Cardiac septum (tissue), 1 donor: ENCODE data around the gene AFDN. TPM values are rescaled to one million over a fixed set of nuclear protein-coding genes. Genes with fewer than 3 reads are reported as not detected.
"Not testable (repeated sequence)": the region's sequence is repeated elsewhere in the genome, so short reads cannot be mapped to it uniquely, and the experiment has no call there.

Source experiments
- DNase-seq: peaks from one replicate; pipeline ENCODE4 v3.0.0-alpha.2; 2020; ENCODE audit warnings: low spot score
- intact Hi-C: fragments of 100-400 bp; cut with DNase I; formaldehyde crosslinking; loops from one replicate; pipeline ENCODE4 v1.14.0; 2022
- total RNA-seq: library from RNA; stranded (reverse); fragmentation: NEBNext Ultra II Directional; extraction: Animal tissue kit (Norgen Biotek cat#: 25700); gene quantifications from one replicate; pipeline ENCODE4 v1.2.1, GENCODE V29; 2021
- donor health status: DM: no; HTN: no; CAD: no.

Gene AFDN
- total RNA-seq, 1 donor from 2014 or later: 67.1 TPM

DNA sequence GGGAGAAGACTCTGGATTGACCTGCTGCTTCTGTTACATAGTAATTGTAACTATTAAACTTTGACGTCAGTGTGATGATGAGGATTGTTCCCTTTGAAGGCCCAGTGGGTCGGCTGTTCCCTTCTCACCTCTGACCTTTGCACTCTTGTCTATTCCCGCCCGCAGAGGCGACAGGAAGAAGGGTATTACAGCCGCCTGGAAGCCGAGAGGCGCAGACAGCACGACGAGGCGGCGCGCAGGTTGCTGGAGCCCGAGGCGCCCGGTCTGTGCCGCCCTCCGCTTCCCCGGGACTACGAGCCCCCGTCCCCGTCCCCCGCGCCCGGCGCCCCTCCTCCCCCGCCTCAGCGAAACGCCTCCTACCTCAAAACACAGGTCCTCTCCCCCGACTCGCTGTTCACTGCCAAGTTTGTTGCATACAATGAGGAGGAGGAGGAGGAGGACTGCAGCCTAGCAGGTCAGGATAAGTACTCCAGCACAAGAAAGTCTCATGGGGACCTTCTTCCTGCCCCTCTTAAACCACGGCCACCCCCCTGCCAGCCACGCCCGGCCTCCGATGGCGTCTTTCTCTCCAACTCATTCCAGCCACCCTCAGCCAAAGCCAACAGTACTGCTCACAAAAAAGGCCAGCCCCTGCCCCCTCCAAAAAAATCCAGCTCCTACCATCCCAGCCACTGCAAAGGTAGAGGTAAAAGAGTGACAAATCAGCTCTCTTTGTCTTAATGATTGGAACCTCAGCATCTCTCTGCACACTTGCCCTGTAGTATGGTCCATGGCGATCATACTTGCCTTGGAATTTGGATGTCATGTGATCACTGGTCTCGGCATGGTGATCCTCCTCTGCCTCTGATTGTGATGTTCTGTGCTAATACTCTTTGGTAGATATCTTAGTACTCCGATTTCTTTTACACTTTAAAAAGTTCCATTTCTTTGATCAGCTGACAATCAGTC lies 139.2 kb downstream of the AFDN start:
- intact Hi-C loops: loop anchor here (5.0 kb wide), 1 partner anchor 34 kb away; no protein-coding TSS in a partner anchor
- no peak for DNase-seq

DNA sequence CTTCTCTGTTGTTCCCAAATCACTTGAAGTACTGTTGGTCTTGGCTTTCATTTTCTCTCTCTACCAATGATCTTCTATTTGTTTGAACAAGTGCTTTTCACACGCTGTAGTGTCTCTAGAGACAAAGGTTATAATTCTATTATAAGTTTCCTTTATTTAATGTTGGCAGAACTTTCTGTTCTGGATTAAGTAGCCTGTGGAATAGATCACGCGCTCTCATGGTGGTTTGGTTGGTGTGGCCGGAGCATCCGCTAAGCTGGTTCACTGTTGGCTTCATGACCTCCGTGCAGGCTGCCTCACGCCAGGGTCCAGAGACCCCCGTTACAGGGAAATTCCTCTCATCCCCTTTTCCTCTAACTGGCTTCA lies 139.8 kb downstream of the AFDN start:
- intact Hi-C loops: loop anchor here (5.0 kb wide), 1 partner anchor 34 kb away; no protein-coding TSS in a partner anchor
- DNase-seq: no peak

DNA sequence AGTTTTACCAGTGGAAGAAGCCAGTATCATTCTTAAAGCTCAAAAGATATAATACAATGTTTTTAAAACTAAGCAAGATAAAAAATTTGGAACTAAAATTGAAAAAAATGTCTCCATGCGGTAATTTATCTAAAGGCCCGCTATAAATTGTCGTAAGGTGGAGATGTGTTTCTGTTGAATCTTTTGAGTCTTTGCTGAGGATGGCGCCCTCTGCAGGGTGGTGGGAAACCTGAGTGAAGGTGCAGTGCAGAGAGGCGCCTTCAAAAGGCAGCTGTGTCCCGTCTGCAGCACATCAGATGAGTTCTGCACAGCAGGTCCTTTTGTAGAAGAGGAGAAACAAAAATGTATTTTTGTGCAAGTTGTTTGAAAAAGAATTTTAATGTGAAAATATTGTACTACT lies 141.4 kb downstream of the AFDN start:
- intact Hi-C loops: loop anchor here (5.0 kb wide), 1 partner anchor 36 kb away; no protein-coding TSS in a partner anchor
- no peak for DNase-seq

DNA sequence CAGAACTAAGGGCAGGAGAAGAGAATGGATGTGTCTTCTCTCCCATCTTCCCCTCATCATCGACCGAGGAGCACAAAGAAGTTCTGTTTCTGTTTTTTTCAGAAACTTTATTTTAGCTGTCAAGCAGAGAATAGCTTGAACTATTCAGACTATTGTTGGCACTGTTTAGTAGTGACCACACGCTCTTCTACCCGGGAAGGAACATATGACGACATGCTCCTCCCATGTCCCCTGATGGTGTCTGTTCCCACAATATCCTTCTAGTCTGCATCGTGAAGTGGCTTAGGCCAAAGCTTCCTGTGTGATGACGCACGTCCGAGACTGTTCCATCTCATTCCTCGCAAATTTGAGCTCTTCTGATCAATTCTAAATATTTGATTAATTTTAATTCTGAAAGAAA lies 143.5 kb downstream of the AFDN start:
- no peak for DNase-seq
- intact Hi-C loops: no loop called here

DNA sequence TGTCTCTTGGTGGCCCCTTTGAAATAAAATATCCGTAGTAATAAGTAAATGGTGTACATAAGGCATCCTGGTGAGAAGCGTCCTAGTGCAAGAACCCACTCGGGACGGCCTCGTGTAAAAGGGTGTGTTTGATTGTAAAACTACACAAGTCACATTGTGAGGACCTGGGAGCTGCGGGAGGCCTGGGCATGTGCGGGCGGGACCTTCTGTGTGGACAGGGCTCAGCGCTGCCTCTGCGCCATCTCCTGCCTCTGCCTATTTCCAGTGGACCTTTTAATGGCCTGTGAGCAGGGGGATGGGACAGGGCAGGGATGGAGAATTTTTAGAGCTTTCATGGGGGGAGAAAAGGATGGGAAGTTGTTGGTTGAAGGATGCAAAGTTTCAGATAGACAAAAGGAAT lies 145.5 kb downstream of the AFDN start:
- intact Hi-C loops: no loop called here

DNA sequence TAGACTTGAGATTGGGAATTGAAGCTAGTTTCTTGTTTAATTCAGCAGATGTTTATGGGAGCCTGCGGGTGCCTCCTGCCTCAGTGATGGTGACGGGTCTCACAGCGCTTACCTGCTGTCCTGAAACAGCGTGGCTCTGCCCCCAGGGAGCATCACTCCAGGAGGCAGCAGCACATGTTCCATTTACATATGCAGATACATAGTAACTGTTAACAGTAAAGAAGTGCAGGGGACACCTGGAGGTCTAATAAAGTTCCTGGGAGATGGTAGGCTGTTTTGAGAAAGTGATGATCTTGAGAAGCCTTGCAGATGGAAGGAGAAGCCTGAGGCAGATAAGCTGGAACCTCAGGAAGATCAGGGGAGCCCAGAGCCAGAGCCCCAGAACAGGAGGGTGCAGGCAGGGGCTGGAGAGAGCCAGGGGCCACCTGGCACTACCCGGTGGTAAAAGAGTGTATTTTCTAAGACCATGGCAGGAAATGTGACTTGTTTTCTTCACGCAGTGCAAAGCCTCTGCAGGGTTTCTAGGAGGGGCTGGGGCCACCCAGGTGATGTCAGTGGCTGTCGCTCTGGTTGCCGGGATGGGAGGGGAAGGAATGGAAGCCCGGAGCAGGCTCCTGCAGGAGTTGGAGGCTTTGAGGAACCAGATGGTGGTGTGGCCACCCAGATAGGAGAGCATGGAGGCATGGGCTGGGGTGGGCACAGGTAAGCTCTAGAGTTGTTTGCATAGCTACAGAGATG lies 146.6 kb downstream of the AFDN start:
- DNase-seq: no peak
- intact Hi-C loops: no loop called here

More for the DNA sequence above, 145.5 kb downstream of the AFDN start:
- no peak for DNase-seq

DNA sequence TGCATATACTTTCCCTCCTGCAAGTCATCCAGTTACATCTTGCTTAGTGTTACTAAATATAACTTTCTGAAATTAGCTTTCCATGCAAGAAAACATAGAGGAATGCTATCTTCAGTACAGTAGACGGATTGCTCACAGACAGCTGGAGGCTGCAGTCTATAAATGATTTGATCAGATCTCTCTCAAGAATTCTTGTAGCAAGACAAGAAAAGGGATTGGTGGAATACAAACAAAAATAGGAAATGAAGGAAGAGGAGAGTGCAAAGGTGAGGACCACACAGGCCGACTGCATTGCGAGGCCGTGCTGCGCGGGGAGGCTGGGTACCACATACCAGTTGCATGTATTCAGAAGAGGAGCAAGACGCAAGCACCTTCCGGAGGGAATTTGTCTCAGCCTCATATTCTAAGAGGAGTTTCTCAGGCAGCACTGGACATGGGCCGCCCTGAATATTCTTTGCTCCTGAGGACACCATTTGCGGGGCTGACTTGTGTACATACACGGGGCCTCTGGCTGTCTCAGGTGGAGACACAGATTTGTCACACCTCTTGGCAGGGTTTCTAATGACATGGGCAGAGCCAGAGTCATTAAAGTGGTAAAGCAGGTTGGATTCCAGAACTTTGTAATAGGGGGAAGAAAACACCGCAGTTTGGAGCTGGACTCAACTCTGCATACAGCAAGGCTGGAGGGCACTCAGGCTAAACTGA lies 148.1 kb downstream of the AFDN start:
- no peak for DNase-seq
- intact Hi-C loops: no loop called here

DNA sequence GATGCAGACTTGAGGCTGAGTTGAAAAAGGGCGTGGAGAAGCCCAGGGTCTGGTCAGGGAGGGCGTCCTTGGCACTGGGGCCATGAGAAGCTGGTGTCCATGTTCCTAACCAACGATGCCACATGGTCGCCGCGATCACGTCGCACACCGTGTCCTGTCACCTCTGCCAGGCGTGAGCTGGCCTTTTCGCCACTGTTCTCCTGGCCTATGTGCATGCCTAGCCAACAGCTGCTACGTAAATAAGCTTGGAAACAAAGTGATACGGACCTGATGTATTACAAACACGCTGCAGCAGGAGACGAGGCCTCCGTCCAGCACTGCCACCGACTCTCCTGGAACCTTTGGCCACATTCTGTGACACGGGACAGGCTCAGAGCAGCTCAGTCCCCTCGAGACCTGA lies 148.7 kb downstream of the AFDN start:
- intact Hi-C loops: no loop called here
- no peak for DNase-seq

DNA sequence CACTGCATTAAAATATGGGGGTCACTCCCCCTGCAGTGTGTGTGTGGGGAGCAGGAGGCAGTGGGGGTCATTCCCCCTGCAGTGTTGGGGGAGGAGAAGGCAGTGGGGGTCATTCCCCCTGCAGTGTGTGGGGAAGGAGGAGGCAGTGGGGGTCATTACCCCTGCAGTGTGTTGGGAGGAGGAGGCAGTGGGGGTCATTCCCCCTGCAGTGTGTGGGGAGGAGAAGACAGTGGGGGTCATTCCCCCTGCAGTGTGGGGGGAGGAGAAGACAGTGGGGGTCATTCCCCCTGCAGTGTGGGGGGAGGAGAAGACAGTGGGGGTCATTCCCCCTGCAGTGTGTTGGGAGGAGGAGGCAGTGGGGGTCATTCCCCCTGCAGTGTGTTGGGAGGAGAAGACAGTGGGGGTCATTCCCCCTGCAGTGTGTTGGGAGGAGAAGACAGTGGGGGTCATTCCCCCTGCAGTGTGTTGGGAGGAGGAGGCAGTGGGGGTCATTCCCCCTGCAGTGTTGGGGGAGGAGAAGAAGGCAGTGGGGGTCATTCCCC lies 149.5 kb downstream of the AFDN start:
- DNase-seq, intact Hi-C loops: not testable (repeated sequence)

DNA sequence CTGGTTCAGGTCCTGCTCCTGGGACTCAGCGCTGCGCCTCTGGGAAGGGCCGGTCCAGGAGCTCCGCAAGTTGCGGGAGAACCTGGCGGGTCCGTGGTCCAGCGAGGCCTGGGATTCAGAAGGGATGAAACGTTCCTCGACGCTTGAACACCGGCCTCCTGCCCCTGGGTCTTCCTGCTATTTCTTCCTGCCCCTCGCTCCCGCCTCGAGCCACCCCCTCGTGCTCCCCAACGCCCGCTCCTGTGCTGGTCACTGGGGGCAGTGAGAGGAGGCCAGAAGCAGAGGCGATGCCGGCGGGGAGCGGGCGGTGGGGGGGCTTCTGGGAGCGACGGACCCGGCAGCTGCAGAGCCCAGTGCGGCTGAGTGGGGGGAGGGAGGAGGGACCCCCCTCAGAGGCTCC lies 150.0 kb downstream of the AFDN start:
- DNase-seq: no peak
- intact Hi-C loops: no loop called here

DNA sequence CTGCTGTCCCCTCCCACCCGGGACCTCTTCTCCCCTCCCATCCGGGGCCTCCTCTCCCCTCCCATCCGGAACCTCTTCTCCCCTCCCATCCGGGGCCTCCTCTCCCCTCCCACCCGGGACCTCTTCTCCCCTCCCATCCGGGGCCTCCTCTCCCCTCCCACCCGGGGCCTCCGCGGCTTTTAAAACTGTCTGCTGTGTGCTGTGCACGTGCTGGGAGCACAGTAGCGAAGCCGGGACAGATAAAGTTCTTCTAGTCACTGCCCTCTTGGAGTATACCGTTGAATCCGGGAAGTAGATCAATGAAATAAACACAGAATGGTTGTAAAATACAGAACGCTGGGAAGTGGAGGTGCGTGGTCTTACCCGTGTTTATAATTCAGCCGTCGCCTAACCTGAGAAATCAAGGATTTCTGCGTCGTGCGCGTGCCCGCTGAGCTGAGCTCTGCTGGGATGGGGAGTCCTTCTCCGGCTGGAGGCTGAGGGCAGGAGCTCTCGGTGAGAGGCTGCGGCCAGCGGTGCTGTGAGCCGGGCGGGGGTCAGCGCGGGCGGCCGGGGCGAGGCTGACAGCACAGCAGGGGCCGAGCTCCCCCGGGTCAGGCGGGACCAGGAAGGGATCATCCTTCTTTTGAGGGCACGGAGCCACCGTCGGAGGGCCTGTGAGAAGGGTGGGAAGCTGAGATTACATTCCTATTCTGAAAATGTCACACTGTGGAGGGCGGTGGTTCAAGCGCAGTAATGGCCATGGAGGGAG lies 151.2 kb downstream of the AFDN start:
- no peak for DNase-seq
- intact Hi-C loops: no loop called here

DNA sequence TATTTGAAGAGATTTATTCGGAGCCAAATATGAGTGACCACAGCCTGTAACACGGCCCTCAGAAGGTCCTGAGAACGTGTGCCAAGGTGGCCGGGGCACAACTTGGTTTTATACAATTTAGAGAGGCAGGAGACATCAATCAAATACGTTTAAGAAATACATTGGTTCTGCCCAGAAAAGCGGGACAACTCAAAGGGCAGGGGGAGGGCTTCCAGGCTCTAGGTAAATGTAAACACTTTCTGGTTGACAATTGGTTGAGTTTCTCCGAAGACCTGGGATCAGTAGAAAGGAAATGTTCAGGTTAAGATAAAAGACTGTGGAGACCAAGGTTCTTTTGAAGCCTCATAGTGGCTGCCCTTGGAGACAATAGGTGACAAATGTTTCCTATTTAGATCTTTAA lies 151.9 kb downstream of the AFDN start:
- intact Hi-C loops: no loop called here
- DNase-seq: no peak

DNA sequence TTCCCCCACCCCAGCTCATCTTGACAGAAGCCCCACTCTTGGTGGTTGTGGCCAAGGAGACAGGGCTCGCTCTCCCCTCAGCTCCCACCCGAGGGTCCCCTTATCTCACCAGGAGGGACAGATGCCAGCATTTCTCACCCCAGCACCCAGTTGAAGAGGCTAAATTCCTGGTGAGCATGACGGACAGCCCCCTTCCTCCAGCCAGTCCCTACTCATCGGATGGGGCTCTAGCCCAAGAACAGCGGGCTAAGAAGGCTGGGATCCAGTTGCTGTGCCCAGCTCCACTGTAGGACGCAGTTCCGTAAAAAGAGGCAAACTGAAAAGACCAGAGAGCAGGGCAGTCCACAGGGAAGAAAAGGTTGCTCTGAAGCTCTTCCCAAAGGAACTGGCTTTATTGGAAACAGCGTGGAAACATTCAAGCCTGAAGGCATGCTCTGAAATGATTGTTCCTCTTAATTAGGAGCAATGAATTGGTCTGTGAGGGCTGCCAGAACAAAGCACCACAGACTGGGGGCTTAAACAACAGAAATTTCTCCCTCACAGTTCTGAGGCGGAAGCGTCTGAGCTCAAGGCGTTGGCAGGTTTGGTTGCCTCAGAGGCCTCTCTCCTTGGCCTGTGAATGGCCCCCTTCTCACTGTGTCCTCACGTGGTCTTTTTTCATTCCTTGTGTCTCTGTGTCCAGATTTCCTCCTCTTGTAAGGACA lies 152.9 kb downstream of the AFDN start:
- intact Hi-C loops: no loop called here
- no peak for DNase-seq

DNA sequence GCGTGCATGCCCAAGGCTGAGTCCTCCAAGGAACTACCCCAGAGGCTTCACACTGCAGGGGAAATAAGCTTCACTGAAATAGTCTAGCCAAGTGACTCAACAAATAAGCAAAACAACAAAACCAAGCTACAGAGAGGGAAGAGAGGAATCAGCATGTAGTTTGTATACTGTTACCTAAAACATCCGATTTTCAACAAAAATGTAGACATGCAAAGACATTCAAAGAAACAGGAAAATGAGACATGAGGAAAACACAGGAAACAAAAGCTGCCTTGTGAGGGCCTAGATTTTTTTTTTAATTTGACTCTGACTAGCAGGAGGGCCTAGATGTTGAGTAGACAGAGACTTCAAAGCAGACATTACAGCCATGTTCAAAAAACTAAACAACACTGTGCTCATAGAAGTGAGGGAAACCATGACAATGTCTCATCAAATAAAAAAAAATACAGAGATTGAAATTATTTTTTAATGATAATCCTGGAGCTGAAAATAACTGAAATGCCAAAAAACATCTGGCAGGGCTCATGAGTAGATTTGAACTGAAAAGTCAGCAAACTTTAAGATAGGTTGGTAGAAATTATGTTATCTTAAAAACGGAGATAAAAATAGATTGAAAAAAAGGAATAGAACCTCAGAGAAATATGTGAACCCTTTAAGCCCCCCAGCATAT lies 154.3 kb downstream of the AFDN start:
- intact Hi-C loops: no loop called here
- no peak for DNase-seq

DNA sequence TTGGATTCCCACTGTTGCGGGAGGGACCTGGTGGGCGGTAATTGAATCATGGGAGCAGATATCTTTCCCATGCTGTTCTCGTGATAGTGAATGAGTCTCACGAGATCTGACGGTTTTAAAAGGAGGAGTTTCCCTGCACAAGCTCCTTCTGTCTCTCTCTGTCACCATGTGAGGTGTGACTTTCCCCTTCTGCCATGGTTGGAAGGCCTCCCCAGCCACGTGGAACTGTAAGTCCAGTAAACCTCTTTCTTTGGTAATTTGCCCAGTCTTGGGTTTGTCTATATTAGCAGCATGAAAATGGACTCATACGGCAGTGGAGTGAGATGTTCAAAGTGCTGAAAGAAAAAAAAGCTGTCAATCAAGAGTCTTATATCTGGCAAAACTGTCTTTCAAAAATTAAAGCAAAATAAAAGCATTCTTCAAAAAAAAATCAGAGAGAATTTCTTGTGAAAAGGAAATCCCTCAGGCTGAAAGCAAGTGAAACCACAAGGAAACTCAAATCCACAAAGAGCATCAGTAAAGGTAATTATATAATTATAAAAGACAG lies 155.3 kb downstream of the AFDN start:
- intact Hi-C loops: no loop called here
- DNase-seq: no peak

DNA sequence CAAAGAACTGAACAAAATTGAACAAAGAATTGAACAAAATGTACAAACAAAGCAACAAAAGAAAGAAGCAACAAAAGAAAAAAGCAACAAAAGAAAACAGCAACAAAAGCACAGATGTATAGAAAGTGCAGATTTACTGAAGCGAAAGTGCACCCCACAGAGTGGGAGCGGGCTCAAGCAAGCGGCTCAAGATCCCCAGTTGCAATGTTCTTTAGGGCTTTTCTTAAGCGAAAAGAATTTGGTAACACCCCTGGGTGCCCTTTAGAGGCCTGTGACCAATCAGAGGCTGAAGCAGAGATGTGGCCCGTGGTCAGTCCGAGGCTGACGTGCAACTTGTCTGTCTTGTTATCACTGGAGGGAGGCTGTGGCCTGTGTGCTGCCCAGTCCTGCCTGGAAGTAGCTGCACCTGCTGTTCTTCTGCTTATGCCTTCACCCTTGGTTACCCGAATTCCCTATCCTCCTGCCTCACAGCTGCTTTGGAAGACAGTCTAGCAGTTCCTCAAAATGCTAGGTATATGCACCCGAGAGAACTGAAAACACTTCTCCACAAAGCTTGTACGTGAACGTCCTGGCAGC lies 157.5 kb downstream of the AFDN start:
- intact Hi-C loops: no loop called here
- DNase-seq: no peak

DNA sequence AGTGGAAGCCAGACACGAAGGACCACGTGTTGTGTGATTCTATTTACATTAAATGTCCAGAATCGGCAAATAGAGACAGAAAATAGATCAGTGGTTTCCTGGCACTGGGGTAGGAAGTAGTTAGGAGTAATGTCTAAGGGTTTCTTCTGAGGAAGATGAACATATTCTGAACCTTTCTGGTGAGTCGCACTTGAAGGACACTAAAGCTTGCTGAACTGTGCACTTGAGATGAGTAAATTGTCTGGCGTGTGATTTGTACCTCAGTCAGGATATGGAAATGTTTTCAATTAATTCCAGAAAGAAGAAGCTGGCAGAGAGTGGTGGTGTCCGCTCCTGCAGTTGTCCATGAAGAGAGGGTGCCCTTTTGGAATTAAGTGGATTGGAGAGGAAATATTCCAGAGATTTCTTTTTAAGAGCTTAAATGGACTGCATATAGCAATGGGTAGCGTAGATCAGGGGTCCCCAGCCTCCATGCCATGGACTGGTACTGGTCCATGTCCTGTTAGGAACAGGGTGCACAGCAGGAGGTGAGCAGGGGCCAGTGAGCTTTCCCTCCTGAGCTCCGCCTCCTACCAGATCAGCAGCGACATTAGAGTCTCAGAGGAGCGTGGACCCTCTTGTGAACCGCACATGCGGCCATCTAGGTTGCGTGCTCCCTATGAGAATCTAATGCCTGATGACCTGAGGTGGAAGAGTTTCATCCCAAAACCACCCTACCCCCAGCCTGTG lies 158.3 kb downstream of the AFDN start:
- intact Hi-C loops: no loop called here

More for the DNA sequence above, 158.3 kb downstream of the AFDN start:
- no peak for DNase-seq
